ENCODE results near the gene CGA. TPM values are rescaled to one million over a fixed set of nuclear protein-coding genes. Genes with fewer than 3 reads are reported as not detected.

The CGA gene
- total and polyA plus RNA-seq, 4 donors = 0.59 to 10.0 (median 1.9) TPM; not detected in 1

DNA sequence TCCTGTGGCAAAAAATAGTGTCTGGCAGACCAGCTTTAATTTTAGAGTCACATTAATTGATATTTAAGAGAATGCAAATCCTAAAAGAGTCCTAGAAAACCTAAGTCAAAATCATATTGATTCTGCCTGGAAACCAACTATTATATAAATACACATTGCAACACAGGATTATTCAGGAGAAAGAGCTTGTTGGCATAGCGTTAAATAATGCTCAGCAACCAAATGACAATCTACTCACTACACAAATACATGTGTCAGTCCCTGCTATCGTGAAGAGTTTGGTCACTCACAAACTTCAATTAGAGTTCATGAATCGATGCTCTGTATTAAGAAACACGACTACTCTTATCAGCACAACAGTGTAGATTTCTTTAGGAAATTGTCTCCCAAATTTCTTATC is 54.2 kb downstream of the CGA start:
- WGBS (ENCODE audit: insufficient coverage) = 80% methylated on average over 2 of the region's 4 CpGs
- Histone ChIP-seq H3K36me3 (ENCODE audit: control insufficient read depth, insufficient read depth, low read length) (no peaks in the 10 kb centered on the region), H3K27me3 (ENCODE audit: control insufficient read depth, insufficient read depth, low read length) (no peaks in the 10 kb centered on the region), H3K27ac (ENCODE audit: low read depth, low read length) (no peak overlapping the region), H3K4me1 (ENCODE audit: control insufficient read depth, insufficient read depth, low read length) (no peaks in the 10 kb centered on the region), H3K4me3 (ENCODE audit: low read depth, low read length) (no peak overlapping the region), H3K9me3 (ENCODE audit: control insufficient read depth, insufficient read depth, low read length) (no peaks in the 10 kb centered on the region)
- DNase-seq (ENCODE audit: low read depth in 4 of 6, low spot score in 6 of 6) = no peak

Other genes with a start within 250 kb of the CGA start
- gene HTR1E, start 157.6 kb downstream of the CGA start, total RNA-seq = 1 to 10 TPM in 1 of 2 donors, under 1 TPM in 1; 0.61 to 1.7 TPM
- 1 to 10 TPM; 1.7 to 1.9 TPM for gene HTR1E, start 157.6 kb downstream of the CGA start, polyA plus RNA-seq (ENCODE audit: insufficient read length in 2 of 2)
- 10 to 100 TPM; 56.6 to 81.5 TPM for gene ZNF292, start 60.5 kb upstream of the CGA start, total RNA-seq
- 10 to 100 TPM; 24.6 to 31.0 TPM for gene ZNF292, start 60.5 kb upstream of the CGA start, polyA plus RNA-seq (ENCODE audit: insufficient read length in 2 of 2)
- 10 to 100 TPM; 16.8 to 31.9 TPM for gene SMIM8, start 227.5 kb upstream of the CGA start, total RNA-seq
- 10 to 100 TPM; 27.0 to 31.5 TPM for gene SMIM8, start 227.5 kb upstream of the CGA start, polyA plus RNA-seq (ENCODE audit: insufficient read length in 2 of 2)
- under 1 TPM in 1 of 2 donors, not detected in 1; 0.39 TPM for gene GJB7, start 234.2 kb upstream of the CGA start, total RNA-seq
- under 1 TPM; 0.14 to 0.20 TPM for gene GJB7, start 234.2 kb upstream of the CGA start, polyA plus RNA-seq (ENCODE audit: insufficient read length in 2 of 2)
- 1 to 10 TPM; 6.5 to 8.6 TPM for gene C6orf163, start 249.7 kb upstream of the CGA start, total RNA-seq
- 1 to 10 TPM; 2.1 to 2.8 TPM for gene C6orf163, start 249.7 kb upstream of the CGA start, polyA plus RNA-seq (ENCODE audit: insufficient read length in 2 of 2)

Measured in spinal cord (tissue), 10 donors.